ENCODE results near the gene NUPR2.
"Not testable (repeated sequence)": the region's sequence is repeated elsewhere in the genome, so short reads cannot be mapped to it uniquely, and the experiment has no call there.

Gene NUPR2

DNA sequence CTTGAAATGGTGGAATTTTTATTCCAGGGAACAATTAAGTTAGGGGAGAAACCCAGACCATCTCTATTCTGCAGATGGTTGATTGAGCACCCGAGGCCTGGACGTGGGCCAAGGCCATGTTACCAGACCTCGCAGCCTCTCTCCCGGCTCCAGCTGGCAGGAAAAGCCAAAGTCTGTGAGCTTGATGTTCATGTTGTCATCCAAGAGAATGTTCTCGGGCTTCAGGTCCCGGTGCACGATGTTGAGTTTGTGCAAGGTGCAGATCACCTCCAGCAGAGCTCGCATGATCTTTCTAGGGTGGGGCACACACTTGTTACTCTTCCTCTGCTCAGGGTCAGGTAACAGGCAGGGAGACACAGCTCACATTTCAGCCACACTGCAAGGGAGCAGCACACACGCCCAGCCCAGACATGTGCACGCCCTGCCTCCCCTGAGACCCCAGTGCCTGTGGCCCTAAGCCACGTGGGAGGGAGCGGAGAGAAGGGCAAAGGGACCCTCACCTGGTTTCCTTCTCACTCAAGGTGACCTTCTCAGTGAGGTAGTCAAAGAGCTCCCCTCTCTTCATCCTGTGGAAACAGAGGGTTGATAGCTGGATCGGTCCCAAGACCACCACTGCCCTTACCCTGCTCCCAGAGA, 32.9 kb downstream of the NUPR2 start:
- no peak for DNase-seq

DNA sequence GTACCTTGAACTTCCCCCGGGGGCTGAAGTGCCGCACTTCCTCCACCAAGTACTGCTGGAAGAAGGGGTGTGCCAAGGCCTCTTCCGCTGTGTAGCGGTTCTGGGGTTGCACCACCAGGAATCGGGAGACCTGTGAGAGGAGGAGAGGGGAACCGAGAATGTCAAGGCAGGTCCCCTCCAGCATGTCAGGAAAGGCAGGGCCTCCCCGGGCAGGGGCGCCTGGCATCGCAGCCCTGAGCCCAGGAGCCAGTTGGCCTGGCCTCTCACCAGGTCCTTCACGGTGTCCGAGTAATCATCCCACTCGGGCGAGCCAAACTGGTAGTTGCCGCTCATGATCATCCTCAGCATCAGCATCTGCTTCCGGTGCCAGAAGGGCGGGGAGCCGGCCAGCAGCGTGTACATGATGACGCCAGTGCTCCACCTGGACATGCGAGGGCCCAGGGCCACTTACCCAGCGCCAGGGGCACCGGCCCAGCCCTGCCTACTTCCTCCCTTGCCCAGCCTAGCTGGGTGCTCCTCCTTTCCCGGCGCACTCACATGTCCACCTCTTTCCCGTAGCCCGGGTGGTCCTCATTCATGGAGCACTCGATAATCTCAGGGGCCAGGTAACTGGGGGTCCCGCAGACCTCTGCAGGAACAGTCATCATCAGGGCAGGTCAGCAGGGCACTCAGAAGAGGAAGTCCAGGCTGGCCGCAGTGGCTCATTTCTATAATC, 34.4 kb downstream of the NUPR2 start:
- no peak for DNase-seq

GRCh38 chr7:56080726-56081435, 35.3 kb downstream of the NUPR2 start:
- DNase-seq, result not testable (repeated sequence)

DNA sequence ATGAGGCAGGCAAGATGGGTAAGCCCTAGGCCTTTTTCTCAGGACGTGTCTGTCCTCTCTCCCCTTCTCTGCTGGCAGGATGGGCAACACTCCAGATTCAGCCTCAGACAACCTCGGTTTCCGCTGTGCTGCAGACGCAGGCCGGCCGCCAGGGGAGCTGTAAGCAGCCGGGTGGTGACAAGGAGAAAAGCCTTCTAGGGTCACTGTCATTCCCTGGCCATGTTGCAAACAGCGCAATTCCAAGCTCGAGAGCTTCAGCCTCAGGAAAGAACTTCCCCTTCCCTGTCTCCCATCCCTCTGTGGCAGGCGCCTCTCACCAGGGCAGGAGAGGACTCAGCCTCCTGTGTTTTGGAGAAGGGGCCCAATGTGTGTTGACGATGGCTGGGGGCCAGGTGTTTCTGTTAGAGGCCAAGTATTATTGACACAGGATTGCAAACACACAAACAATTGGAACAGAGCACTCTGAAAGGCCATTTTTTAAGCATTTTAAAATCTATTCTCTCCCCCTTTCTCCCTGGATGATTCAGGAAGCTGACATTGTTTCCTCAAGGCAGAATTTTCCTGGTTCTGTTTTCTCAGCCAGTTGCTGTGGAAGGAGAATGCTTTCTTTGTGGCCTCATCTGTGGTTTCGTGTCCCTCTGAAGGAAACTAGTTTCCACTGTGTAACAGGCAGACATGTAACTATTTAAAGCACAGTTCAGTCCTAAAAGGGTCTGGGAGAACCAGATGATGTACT, 36.6 kb downstream of the NUPR2 start:
- peak; percentile 85 for DNase-seq

- no peak for DNase-seq
Observed at GRCh38 chr7:56078196-56078595, 38.0 kb downstream of the NUPR2 start.

DNA sequence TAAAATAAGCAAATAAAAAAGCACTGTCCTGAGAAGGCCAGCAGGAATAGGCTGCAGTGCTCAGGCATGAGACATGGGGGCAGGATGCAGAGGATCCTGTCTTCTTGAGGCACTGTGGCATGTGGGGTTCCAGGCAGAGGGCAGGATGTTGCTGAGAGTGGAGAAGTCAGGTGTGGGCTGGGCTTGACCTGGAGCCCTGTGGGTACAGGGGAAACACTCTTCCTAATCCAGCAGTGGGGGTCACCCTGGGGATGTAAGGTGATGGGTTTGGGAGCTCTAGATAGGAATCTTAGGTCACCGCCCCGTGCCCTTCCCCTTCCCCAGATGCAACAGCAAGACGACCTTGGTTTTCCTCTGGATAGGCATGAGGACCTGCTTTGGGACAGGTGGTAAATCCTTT, 38.5 kb downstream of the NUPR2 start:
- no peak for DNase-seq

DNA sequence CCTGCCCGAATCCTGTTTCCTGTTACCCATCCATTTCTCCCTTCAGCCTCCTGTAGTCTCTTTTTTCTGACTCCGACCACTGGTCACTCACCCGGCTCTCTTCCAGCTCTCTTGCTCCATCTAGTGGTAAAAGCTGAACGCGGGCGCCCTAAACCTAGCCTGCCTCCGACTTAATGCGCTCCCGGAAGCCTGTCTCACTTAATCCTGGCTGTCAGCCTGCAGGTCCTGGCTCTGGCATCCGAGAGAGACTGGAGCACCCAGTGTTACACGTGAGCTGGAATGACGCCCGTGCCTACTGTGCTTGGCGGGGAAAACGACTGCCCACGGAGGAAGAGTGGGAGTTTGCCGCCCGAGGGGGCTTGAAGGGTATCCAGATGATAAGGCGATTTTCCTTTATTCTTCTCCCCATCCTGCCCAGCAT, 41.8 kb downstream of the NUPR2 start:
- peak; percentile 28 for DNase-seq

GRCh38 chr7:56066376-56066775, 49.8 kb downstream of the NUPR2 start:
- not testable (repeated sequence) for DNase-seq

All from NCI-H774 (cell line).